Fibroblast of lung (primary cell): ENCODE data around the gene CAMK1D.

Experiments
- CTCF ChIP-seq, 2 donors: IDR thresholded peaks in 1 of 2; conservative IDR thresholded peaks in 1 of 2; 1 replicate in 1 of 2; 2 replicates in 1 of 2; pipeline ENCODE4 v1.5.1; 2011 to 2012; ENCODE audit warnings: low read length in 2 of 2, control low read depth in 1 of 2, inconsistent platforms in 1 of 2, low read depth in 1 of 2, mild to moderate bottlenecking in 1 of 2
- EZH2 ChIP-seq: IDR thresholded peaks from 2 replicates; pipeline ENCODE4 v1.5.1; 2012; ENCODE audit warnings: low read length, control low read depth, mild to moderate bottlenecking; ENCODE audit errors: missing control alignments

- TF ChIP-seq CTCF (conservative IDR thresholded peaks at IDR 0.05 in 1 of 2, IDR thresholded peaks at IDR 0.05 in 1 of 2; ENCODE audit: low read depth in 1 of 2, low read length in 2 of 2) = no peak
- no peak for TF ChIP-seq EZH2
Measured at GRCh38 chr10:12772797-12773587, 423.6 kb downstream of the CAMK1D start.
